Neural cell (in vitro differentiated cells): ENCODE data around the gene UPK3B. TPM values are rescaled to one million over a fixed set of nuclear protein-coding genes. Genes with fewer than 3 reads are reported as not detected.
"Not testable (repeated sequence)": the region's sequence is repeated elsewhere in the genome, so short reads cannot be mapped to it uniquely, and the experiment has no call there.

Experiments
- H2AFZ ChIP-seq: fragments of 200-600, 300-800 bp; sonication (generic), shearing (Covaris generic); 2 replicates; pipeline ENCODE4 v1.6.0; 2014; ENCODE audit warnings: low read depth, mild to moderate bottlenecking, antibody characterized with exemption, low read length, moderate library complexity
- H3F3A ChIP-seq: fragments of 200-600 bp; shearing (Covaris generic); 2 replicates; pipeline ENCODE4 v1.6.1; 2016; ENCODE audit warnings: mild to moderate bottlenecking, moderate library complexity, mixed read lengths, antibody characterized with exemption, low read length; ENCODE audit not compliant: insufficient read depth, poor library complexity, severe bottlenecking
- H3K27ac ChIP-seq: fragments of 200-600, 300-800 bp; sonication (generic), shearing (Covaris generic); 2 replicates; pipeline ENCODE4 v1.5.1; 2014; ENCODE audit warnings: mild to moderate bottlenecking, low read length, moderate library complexity
- H3K27me3 ChIP-seq: fragments of 300-800, 200-600 bp; sonication (generic), shearing (Covaris generic); 2 replicates; pipeline ENCODE4 v1.6.0; 2014; ENCODE audit warnings: mild to moderate bottlenecking, low read depth, low read length, moderate library complexity; ENCODE audit not compliant: insufficient read depth
- H3K36me3 ChIP-seq: fragments of 300-800, 200-600 bp; sonication (generic), shearing (Covaris generic); 2 replicates; pipeline ENCODE4 v1.5.1; 2014; ENCODE audit warnings: mild to moderate bottlenecking, antibody characterized with exemption, low read length, moderate library complexity; ENCODE audit not compliant: insufficient read depth
- H3K4me2 ChIP-seq: fragments of 300-800, 200-600 bp; sonication (generic), shearing (Covaris generic); 2 replicates; pipeline ENCODE4 v1.6.0; 2014; ENCODE audit warnings: mild to moderate bottlenecking, low read length
- H3K4me3 ChIP-seq: fragments of 300-800, 200-600 bp; sonication (generic), shearing (Covaris generic); 2 replicates; pipeline ENCODE4 v1.5.1; 2014; ENCODE audit warnings: mild to moderate bottlenecking, low read length, moderate library complexity
- H3K79me2 ChIP-seq: fragments of 200-600 bp; shearing (Covaris generic); replicated peaks from 2 replicates; pipeline ENCODE4 v1.6.0; 2014; ENCODE audit warnings: mild to moderate bottlenecking, low read length, moderate library complexity; ENCODE audit not compliant: insufficient read depth
- H3K9ac ChIP-seq: fragments of 300-800, 200-600 bp; sonication (generic), shearing (Covaris generic); 2 replicates; pipeline ENCODE4 v1.6.1; 2016; ENCODE audit warnings: mild to moderate bottlenecking, low read length, mixed read lengths
- H3K9me2 ChIP-seq: fragments of 200-600 bp; shearing (Covaris generic); 2 replicates; pipeline ENCODE4 v1.6.1; 2016; ENCODE audit warnings: mild to moderate bottlenecking, low read length, mixed read lengths; ENCODE audit not compliant: insufficient read depth
- H3K9me3 ChIP-seq: fragments of 200-600, 300-800 bp; sonication (generic), shearing (Covaris generic); 2 replicates; pipeline ENCODE4 v1.6.1; 2016; ENCODE audit warnings: mild to moderate bottlenecking, mixed run types, low read length, moderate library complexity, mixed read lengths
- H4K20me1 ChIP-seq: fragments of 200-600 bp; shearing (Covaris generic); 2 replicates; pipeline ENCODE4 v1.6.1; 2016; ENCODE audit warnings: mild to moderate bottlenecking, mixed run types; ENCODE audit not compliant: insufficient read depth
- polyA plus RNA-seq: library from polyadenylated mRNA; depleted of rRNA; stranded (reverse); fragments of >200 nt; gene quantifications from 2 replicates; pipeline ENCODE4 v1.2.3, GENCODE V29; 2014

Gene UPK3B
- polyA plus RNA-seq, 1 donor from 2014 or later, result 0.88 TPM

GRCh38 chr7:76497918-76498582, 12.3 kb upstream of the UPK3B start:
- H3F3A ChIP-seq, H3K36me3 ChIP-seq, H3K4me2 ChIP-seq, H3K27ac ChIP-seq, H3K9me2 ChIP-seq, H3K27me3 ChIP-seq, H3K9ac ChIP-seq, H2AFZ ChIP-seq, H3K9me3 ChIP-seq, H4K20me1 ChIP-seq, H3K79me2 ChIP-seq, H3K4me3 ChIP-seq: not testable (repeated sequence)

GRCh38 chr7:76498583-76499200, 11.7 kb upstream of the UPK3B start:
- H3F3A ChIP-seq, H3K4me3 ChIP-seq, H3K4me2 ChIP-seq, H3K9me3 ChIP-seq, H3K79me2 ChIP-seq, H3K9ac ChIP-seq, H3K36me3 ChIP-seq, H2AFZ ChIP-seq, H4K20me1 ChIP-seq, H3K27me3 ChIP-seq, H3K9me2 ChIP-seq, H3K27ac ChIP-seq: not testable (repeated sequence)

GRCh38 chr7:76499201-76499923, 11.0 kb upstream of the UPK3B start:
- not testable (repeated sequence) for H3K79me2 ChIP-seq, H4K20me1 ChIP-seq, H3K27me3 ChIP-seq, H3K9me3 ChIP-seq, H3K9me2 ChIP-seq, H3K4me2 ChIP-seq, H3K4me3 ChIP-seq, H3F3A ChIP-seq, H3K36me3 ChIP-seq, H2AFZ ChIP-seq, H3K27ac ChIP-seq, H3K9ac ChIP-seq

- not testable (repeated sequence) for H2AFZ ChIP-seq, H3K79me2 ChIP-seq, H3K36me3 ChIP-seq, H3K4me3 ChIP-seq, H4K20me1 ChIP-seq, H3K27ac ChIP-seq, H3K27me3 ChIP-seq, H3K9me3 ChIP-seq, H3K9me2 ChIP-seq, H3K4me2 ChIP-seq, H3K9ac ChIP-seq, H3F3A ChIP-seq
Measured at GRCh38 chr7:76499924-76500241, 10.5 kb upstream of the UPK3B start.

- not testable (repeated sequence) for H3K27me3 ChIP-seq, H3K9me3 ChIP-seq
Measured at GRCh38 chr7:76502224-76502623, 8.1 kb upstream of the UPK3B start.

GRCh38 chr7:76502836-76503235, 7.5 kb upstream of the UPK3B start:
- H3K4me2 ChIP-seq, H2AFZ ChIP-seq, H3K4me3 ChIP-seq, H3K79me2 ChIP-seq, H3K27ac ChIP-seq, H3K9ac ChIP-seq, H3K9me3 ChIP-seq, H3K27me3 ChIP-seq, H3K9me2 ChIP-seq, H3K36me3 ChIP-seq, H4K20me1 ChIP-seq, H3F3A ChIP-seq: not testable (repeated sequence)

More at GRCh38 chr7:76502224-76502623, 8.1 kb upstream of the UPK3B start:
- not testable (repeated sequence) for H3K36me3 ChIP-seq, H3K9me2 ChIP-seq, H4K20me1 ChIP-seq, H3K27ac ChIP-seq, H3K9ac ChIP-seq, H2AFZ ChIP-seq, H3K4me2 ChIP-seq, H3K4me3 ChIP-seq, H3F3A ChIP-seq, H3K79me2 ChIP-seq

- H3K36me3 ChIP-seq, H3K4me2 ChIP-seq, H3K9ac ChIP-seq, H2AFZ ChIP-seq, H3K9me2 ChIP-seq, H3F3A ChIP-seq, H3K27ac ChIP-seq, H3K4me3 ChIP-seq, H3K9me3 ChIP-seq, H4K20me1 ChIP-seq, H3K79me2 ChIP-seq, H3K27me3 ChIP-seq: not testable (repeated sequence)
Measured at GRCh38 chr7:76503244-76503643, 7.1 kb upstream of the UPK3B start.
